HK-2 (cell line): ENCODE results near the gene RP9.

ENCODE experiments used
- DNase-seq: peaks from one replicate; pipeline ENCODE4 v3.0.0-alpha.2; 2018; ENCODE audit not compliant: unreplicated experiment

RP9 gene

DNA sequence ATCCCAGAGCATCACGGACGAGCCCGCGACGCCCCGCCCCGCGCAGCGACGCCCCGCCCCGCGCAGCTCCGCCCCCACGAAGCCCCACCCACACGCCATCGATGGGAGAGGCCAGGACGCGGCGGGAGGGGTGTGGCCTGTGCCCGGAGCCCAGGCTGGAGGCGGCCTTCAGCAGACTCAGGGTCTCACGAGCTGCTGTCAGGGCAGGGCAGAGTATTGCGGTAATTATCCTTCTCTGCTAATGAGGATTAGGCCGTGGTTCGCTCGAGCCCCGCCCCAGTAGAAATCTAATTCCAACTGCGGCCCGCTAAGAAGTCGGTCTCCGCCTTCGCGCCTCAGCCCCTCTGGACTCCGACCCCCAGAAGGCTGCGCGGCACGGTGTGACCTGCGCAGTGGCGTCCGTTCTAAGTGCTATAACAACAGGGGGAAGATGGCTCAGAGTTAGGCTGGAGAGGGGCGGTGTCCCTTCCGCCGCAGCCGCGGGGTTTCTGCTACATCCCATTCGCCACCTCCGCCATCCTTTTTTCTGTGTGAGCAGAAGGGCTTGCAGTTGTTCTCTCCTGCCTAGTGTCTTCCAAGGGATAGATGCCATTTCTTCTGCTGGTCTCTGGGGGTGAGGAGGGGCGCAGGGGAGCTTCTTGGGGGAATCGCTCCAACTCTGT, 46.3 kb downstream of the RP9 start:
- peak; percentile 97 for DNase-seq

DNA sequence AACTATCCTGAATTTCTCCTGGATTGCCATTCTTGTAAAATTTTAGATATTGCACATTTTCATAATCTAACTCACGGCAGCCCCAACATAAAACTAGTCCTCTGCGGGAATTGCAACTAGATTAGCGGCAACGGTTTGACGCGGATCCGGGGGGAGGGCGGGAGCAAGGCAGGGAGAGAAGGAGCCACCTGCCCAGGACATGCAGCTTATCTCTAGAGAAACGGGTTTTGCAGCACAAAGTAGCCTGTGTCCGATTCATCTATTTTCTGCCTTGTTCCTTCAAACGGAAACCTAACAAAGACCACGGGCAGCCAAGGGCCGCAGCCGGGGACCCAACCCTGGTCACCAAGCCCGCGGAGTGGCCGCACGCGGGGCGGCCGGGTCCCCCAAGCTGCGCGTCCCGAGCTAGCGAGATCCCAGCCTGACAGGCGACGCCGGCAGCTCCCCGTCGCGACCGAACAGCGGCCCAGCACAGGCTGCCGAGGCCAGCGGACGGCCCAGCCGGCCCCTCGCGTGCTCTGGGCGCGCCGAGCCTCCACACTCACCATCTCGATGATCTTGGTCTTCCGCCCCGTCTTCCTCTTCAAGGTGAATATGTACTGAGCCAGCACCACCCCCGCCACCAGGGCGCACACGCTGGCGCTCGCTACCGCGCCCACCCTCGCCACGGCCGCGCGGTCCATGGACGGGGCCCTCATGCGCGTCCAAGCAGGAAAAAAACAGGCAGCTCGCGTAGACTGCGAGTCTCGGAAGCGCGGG, 47.0 kb downstream of the RP9 start, which contains the start of gene NT5C3A:
Gene NT5C3A, minus strand, starts transcription at position 754 of the 759 bp plus-strand sequence. Its CDS starts 71 bp downstream, at position 683.
- no peak for DNase-seq

DNA sequence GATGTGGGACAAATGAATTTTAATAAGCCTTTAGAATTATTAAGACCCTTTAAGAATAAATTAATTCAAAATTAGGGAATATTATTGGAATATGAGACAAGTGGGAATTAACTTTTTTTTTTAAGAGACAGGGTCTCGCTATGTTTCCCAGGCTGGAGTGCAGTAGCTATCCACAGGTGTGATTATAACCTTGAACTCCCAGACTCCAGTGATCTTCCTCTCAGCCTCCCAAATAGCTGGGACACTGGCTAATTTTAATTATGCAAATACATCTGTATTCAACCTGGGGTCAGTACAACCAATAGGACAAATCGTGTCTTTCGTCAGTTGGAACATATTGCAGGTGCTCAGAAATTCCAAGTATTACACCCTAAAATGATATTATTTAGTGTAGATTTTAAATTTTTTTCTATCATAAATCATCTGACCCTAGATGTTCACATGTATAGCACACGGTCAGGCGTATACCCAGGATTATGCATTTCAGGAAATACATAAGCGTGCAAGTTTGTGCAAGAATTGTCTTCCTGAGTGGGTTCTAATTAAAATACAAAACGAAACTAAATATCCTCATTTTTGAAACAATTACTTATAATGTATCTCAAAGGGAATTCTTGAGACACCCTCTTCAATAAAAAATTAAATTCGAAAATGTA, 47.8 kb downstream of the RP9 start:
- no peak for DNase-seq

DNA sequence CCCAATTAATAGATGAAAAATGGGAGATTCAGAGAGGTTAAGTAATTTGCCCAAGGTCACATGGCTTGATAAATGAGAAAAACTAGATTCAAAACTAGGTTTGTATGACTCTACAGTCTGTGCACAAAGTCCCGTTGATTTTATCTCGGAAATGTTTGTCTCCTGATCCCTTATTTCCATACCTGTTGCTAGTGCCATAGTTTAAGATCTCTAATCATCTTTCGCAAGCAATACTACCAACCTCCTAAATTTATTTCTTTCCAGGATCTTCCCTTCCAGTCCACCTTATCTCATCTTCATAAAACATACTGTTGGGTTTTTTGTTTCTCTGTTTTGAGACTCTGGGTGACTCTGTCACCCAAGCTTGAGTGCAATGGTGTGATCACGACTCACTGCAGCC, 49.6 kb downstream of the RP9 start:
- no peak for DNase-seq

DNA sequence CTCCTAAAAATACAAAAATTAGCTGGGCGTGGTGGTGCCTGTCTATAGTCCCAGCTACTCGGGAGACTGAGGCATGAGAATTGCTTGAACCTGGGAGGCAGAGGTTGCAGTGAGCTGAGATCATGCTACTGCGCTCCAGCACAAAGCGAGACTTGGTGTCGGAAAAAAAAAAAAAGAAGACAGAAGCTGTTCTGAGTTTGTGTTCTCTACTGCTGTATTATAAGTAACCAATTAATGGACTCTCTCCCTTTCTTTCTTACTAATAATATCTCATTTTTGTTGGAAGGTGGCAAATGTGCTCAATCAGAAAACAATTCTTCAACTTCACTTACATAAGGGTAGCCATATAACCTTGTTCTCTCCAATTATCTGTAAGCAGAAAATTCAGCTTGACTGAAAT, 54.0 kb downstream of the RP9 start:
- no peak for DNase-seq

DNA sequence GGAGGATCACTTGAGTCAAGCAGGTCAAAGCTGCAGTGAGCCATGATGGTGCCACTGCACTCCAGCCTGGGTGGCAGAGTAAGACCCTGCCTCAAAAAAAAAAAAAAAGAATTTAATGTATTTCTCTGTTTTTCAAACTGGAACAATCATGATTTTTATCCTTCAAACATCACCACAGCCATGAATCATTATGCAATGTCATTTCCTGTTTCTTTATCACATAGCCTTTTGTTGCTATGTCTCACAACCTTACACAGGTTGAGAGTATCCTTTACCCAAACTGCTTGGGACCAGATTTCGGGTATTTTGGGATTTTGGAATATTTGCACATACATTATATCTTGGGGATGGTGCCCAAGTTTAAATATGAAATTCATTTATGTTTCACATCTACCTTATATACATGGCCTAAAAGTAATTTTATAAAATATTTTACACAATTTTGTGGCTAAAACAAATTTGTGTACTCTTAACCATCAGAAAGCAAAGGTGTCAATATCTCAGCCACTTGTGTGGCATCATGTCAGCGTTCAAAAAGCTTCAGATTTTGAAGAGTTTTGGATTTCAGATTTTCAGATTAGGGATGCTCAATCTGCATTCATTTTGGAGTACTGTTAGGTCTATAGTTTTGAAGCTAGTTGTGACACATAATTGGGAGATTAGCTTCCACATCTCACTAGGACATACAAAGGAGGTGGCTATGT, 54.8 kb downstream of the RP9 start:
- no peak for DNase-seq

DNA sequence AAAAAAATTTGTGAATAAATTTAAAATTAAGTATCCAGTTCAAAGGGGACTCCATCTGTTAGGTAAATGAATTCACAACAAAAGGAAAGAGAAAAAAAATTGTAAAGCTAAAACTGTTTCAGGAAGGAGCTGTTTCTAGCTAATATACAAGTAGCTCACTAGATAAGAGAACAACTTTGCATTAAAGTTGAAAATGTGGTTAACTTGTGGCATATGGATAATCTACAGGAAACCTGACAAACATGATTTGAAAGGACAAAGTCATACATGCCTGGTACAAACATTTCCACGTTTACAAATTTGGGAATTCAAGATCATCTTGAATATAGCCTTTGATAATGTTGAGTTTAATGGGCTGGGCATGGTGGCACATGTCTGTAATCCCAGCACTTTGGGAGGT, 55.5 kb downstream of the RP9 start:
- DNase-seq: no peak

DNA sequence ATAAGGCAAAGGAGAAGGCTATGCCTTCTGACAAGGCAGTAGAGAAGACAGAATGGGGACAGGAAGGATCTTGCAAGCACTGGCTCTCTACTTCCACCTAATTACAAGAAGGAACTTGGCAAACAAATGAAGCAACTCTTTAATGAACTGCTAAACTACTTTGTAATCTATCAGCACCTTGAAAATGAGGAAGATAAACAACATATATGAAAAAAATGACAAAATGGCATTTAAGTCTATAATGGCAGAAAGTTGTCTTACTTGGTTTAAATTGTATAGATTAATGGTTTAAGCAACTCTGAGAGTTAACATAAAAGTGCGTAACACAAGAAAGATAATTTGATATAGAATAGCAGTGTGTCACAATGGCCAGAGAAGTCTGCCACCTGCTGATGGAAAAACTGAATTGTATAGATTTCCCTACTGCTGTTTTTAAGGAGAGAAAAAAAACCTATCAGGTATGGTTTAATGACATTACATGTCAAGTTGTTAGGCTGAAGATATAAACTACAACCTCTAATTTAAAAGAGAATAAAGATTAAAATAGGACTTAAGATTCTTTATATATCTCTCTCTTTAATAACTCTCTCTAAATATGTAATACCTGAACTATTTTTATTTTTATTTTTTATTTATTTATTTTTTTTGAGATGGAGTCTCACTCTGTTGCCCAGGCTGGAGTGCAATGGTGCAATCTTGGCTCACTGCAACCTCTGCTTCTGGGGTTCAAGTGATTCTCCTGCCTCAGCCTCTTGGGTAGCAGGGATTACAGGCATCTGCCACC, 58.5 kb downstream of the RP9 start:
- DNase-seq: no peak

DNA sequence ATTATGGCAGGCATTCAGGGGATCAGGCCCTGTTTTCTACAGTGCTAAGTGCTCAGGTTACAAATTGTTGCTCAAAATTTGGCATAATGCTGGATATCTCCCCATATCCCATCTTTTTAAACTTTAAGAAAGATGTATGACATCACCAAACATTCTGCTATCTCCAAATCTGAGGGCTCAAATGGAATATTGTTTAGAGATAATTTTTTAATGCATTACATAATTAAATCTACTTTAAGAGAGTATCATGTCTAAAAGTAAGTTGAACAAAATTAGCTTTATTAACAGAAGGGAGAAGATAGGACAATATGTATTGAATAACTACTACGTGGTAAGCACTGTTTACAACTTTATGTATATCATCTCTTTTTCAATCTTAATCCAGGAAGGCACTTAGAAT, 60.5 kb downstream of the RP9 start:
- DNase-seq: no peak

DNA sequence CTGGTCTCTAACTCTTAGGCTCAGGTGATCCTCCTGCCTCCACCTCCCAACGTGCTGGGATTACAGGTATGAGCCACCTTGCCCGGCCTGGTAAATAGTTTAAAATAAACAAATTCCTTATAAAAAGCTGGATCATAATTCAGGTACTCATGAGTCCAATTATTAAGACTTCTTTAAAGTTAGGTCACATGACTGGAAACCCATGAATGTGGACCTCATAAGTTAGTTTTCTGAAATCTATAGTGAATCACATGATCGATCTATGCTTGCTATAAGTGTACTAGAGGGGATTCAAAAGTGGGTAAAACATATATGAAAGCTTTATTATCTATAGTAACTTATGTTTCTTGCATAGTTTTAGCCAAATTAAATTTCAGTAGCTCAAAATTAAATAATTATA, 60.9 kb downstream of the RP9 start:
- no peak for DNase-seq

DNA sequence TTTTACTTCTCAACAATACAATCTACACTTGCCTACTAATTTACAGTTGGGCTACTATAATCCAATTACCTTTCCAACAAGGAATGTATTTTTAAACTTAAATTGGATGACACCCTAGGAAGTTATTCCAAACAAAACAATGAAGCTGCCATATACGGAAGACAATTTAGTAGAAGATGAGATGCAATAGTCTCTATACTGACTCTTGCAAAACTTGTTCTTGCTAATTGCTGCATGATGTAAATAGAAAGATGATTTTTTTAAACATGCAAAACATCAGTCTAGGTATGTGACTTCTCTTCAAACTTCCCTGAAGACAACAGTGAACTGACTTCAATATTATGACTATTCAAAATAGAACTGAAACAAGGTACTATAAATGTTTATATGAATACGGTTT, 64.2 kb downstream of the RP9 start:
- DNase-seq: no peak
